Measurements from ENCODE around the gene TBC1D21. TPM values are rescaled to one million over a fixed set of nuclear protein-coding genes. Genes with fewer than 3 reads are reported as not detected.
"Not testable (repeated sequence)": the region's sequence is repeated elsewhere in the genome, so short reads cannot be mapped to it uniquely, and the experiment has no call there.

TBC1D21 gene
- total RNA-seq, 1 experiment from 2014 or later = not detected

- Histone ChIP-seq H3K27ac (peak overlapping the region; percentile 86), H3K27me3 (ENCODE audit: insufficient read depth, low read depth) (no peaks in the 10 kb centered on the region), H3K9me3 (ENCODE audit: insufficient read depth, low read depth) (no peaks in the 10 kb centered on the region), H3K36me3 (ENCODE audit: low read depth) (0 out of 2 replicates have a peak, but pooled peaks cover 11% of the 10 kb centered on the region), H3F3A (ENCODE audit: insufficient read depth, low read depth) (peaks cover 88% of the 10 kb centered on the region), H3K79me2 (ENCODE audit: low read depth) (peaks cover 68% of the 10 kb centered on the region), H3K9me2 (ENCODE audit: insufficient read depth) (no peaks in the 10 kb centered on the region), H2AFZ (no peak overlapping the region), H3K4me3 (peak overlapping the region; percentile 55), H3K4me1 (replicated peaks; ENCODE audit: insufficient read depth) (peaks cover 100% of the 10 kb centered on the region), H4K20me1 (ENCODE audit: insufficient read depth) (no peaks in the 10 kb centered on the region), H3K4me2 (peak overlapping the region; percentile 98)
- ChIA-PET POLR2A (ENCODE audit: unreplicated experiment) (no interaction called here), CTCF (interaction anchor here (0.6 kb wide), 1 partner anchor 29 kb away, joined by 12 read pairs; no protein-coding TSS in a partner anchor)
- BruUV-seq (replicated peaks) = no TSS peak
- DNase-seq = no peak
- intact Hi-C loops (cut with micrococcal nuclease; ENCODE audit: unreplicated experiment) = no loop called here
- no peak for TF ChIP-seq EZH2 (IDR thresholded peaks at IDR 0.05; ENCODE audit: low read depth)
- no peak for TF ChIP-seq CTCF (conservative IDR thresholded peaks at IDR 0.05)
Observed at GRCh38 chr15:73936588-73937290, 63.4 kb downstream of the TBC1D21 start.

GRCh38 chr15:73937296-73937695 lies 63.9 kb downstream of the TBC1D21 start:
- H4K20me1 ChIP-seq (ENCODE audit: insufficient read depth) = no peaks in the 10 kb centered on the region
- ChIA-PET CTCF (interaction anchor here (0.6 kb wide), 1 partner anchor 28 kb away, joined by 12 read pairs; no protein-coding TSS in a partner anchor), POLR2A (ENCODE audit: unreplicated experiment) (no interaction called here)
- no peaks in the 10 kb centered on the region for H3K9me3 ChIP-seq (ENCODE audit: insufficient read depth, low read depth)
- TF ChIP-seq CTCF (conservative IDR thresholded peaks at IDR 0.05) (no peak), EZH2 (IDR thresholded peaks at IDR 0.05; ENCODE audit: low read depth) (no peak)
- H3K4me3 ChIP-seq = peak overlapping the region; percentile 55; the same call in 1 of the 2 replicates
- 0 out of 2 replicates have a peak overlapping the region, but pooled peaks have one; percentile 86 for H3K27ac ChIP-seq
- BruUV-seq (replicated peaks) = no TSS peak
- H2AFZ ChIP-seq = no peak overlapping the region
- peak overlapping the region; percentile 98 for H3K4me2 ChIP-seq
- H3F3A ChIP-seq (ENCODE audit: insufficient read depth, low read depth) = peaks cover 88% of the 10 kb centered on the region
- H3K36me3 ChIP-seq (ENCODE audit: low read depth) = 0 out of 2 replicates have a peak, but pooled peaks cover 10% of the 10 kb centered on the region
- peaks cover 64% of the 10 kb centered on the region for H3K79me2 ChIP-seq (ENCODE audit: low read depth)
- H3K27me3 ChIP-seq (ENCODE audit: insufficient read depth, low read depth) = no peaks in the 10 kb centered on the region
- intact Hi-C loops (cut with micrococcal nuclease; ENCODE audit: unreplicated experiment) = no loop called here
- H3K9me2 ChIP-seq (ENCODE audit: insufficient read depth) = no peaks in the 10 kb centered on the region
- peaks cover 100% of the 10 kb centered on the region for H3K4me1 ChIP-seq (replicated peaks; ENCODE audit: insufficient read depth)
- DNase-seq = no peak

- CTCF ChIA-PET = no interaction called here
- Histone ChIP-seq H4K20me1 (ENCODE audit: insufficient read depth) (no peaks in the 10 kb centered on the region), H3K36me3 (ENCODE audit: low read depth) (0 out of 2 replicates have a peak, but pooled peaks cover 9% of the 10 kb centered on the region), H3K4me2 (peak overlapping the region; percentile 98), H2AFZ (no peak overlapping the region), H3K9me2 (ENCODE audit: insufficient read depth) (no peaks in the 10 kb centered on the region), H3K27ac (0 out of 2 replicates have a peak overlapping the region, but pooled peaks have one; percentile 26), H3K4me1 (replicated peaks; ENCODE audit: insufficient read depth) (peaks cover 100% of the 10 kb centered on the region), H3K4me3 (peak overlapping the region; percentile 55; the same call in 1 of the 2 replicates), H3K27me3 (ENCODE audit: insufficient read depth, low read depth) (no peaks in the 10 kb centered on the region), H3F3A (ENCODE audit: insufficient read depth, low read depth) (peaks cover 88% of the 10 kb centered on the region), H3K9me3 (ENCODE audit: insufficient read depth, low read depth) (no peaks in the 10 kb centered on the region), H3K79me2 (ENCODE audit: low read depth) (peaks cover 64% of the 10 kb centered on the region)
- intact Hi-C loops (cut with micrococcal nuclease; ENCODE audit: unreplicated experiment) = no loop called here
- TF ChIP-seq EZH2 (IDR thresholded peaks at IDR 0.05; ENCODE audit: low read depth) = no peak
- TF ChIP-seq CTCF (conservative IDR thresholded peaks at IDR 0.05) = no peak
- BruUV-seq (replicated peaks) = no TSS peak
- POLR2A ChIA-PET (ENCODE audit: unreplicated experiment) = no interaction called here
- no peak for DNase-seq
Observed at GRCh38 chr15:73937726-73938125, 64.4 kb downstream of the TBC1D21 start.

- POLR2A ChIA-PET (ENCODE audit: unreplicated experiment); H3K9me2 ChIP-seq (ENCODE audit: insufficient read depth); H4K20me1 ChIP-seq (ENCODE audit: insufficient read depth); BruUV-seq (replicated peaks); CTCF ChIA-PET; H3K27me3 ChIP-seq (ENCODE audit: insufficient read depth, low read depth); intact Hi-C loops (cut with micrococcal nuclease; ENCODE audit: unreplicated experiment); H3K9me3 ChIP-seq (ENCODE audit: insufficient read depth, low read depth); DNase-seq; H2AFZ ChIP-seq: not testable (repeated sequence)
- Histone ChIP-seq H3K27ac (peak overlapping the region; percentile 90; the same call in 1 of the 2 replicates), H3K79me2 (ENCODE audit: low read depth) (peaks cover 70% of the 10 kb centered on the region), H3K4me2 (peak overlapping the region; percentile 98), H3K4me1 (replicated peaks; ENCODE audit: insufficient read depth) (peaks cover 99% of the 10 kb centered on the region), H3K36me3 (ENCODE audit: low read depth) (peaks cover 15% of the 10 kb centered on the region; the same call in 1 of the 2 replicates), H3F3A (ENCODE audit: insufficient read depth, low read depth) (peaks cover 81% of the 10 kb centered on the region), H3K4me3 (peak overlapping the region; percentile 25; the same call in 1 of the 2 replicates)
Observed at GRCh38 chr15:73938516-73938915, 65.2 kb downstream of the TBC1D21 start.

Data from PC-9 (cell line).